Thymus (tissue), 14 donors: ENCODE measurements around the gene IL1A. TPM values are rescaled to one million over a fixed set of nuclear protein-coding genes. Genes with fewer than 3 reads are reported as not detected.
A peak's percentile ranks its signal among the peaks of the same experiment; 100 is the strongest.
"Not testable (repeated sequence)": the region's sequence is repeated elsewhere in the genome, so short reads cannot be mapped to it uniquely, and the experiment has no call there.

Source experiments
- DNase-seq, 9 donors: peaks; one replicate each; pipeline ENCODE4 v3.0.0-alpha.2; 2013; ENCODE audit warnings: low spot score in 9 of 9, low read depth in 6 of 9, missing footprints in 1 of 9
- H3K27ac ChIP-seq, 2 donors: one replicate each; pipeline ENCODE4 v1.5.1; 2013; ENCODE audit warnings: control low read depth in 1 of 2, low read depth in 1 of 2, low read length in 1 of 2, mild to moderate bottlenecking in 1 of 2, moderate library complexity in 1 of 2
- H3K27me3 ChIP-seq, 2 donors: one replicate each; pipeline ENCODE4 v1.5.1; 2013; ENCODE audit warnings: low read length in 1 of 2; ENCODE audit not compliant: control insufficient read depth in 2 of 2, insufficient read depth in 1 of 2
- H3K36me3 ChIP-seq, 2 donors: one replicate each; pipeline ENCODE4 v1.5.1; 2013; ENCODE audit warnings: low read length in 1 of 2, mild to moderate bottlenecking in 1 of 2, moderate library complexity in 1 of 2; ENCODE audit not compliant: control insufficient read depth in 2 of 2, insufficient read depth in 2 of 2
- H3K4me1 ChIP-seq, 2 donors: one replicate each; pipeline ENCODE4 v1.5.1; 2013; ENCODE audit warnings: low read length in 2 of 2; ENCODE audit not compliant: control insufficient read depth in 2 of 2, insufficient read depth in 2 of 2
- H3K4me3 ChIP-seq, 2 donors: one replicate each; pipeline ENCODE4 v1.5.1; 2013; ENCODE audit warnings: low read length in 2 of 2, control low read depth in 1 of 2, mild to moderate bottlenecking in 1 of 2
- H3K9me3 ChIP-seq, 2 donors: one replicate each; pipeline ENCODE4 v1.5.1; 2013; ENCODE audit warnings: low read length in 1 of 2, mild to moderate bottlenecking in 1 of 2; ENCODE audit not compliant: control insufficient read depth in 2 of 2, insufficient read depth in 1 of 2
- WGBS: extraction: QIAGEN DNeasy Blood & Tissue Kit; methylation state at CpG from one replicate; pipeline ENCODE4 v1.1.7; 2013; 5-methylcytosine and 5-hydroxymethylcytosine counted together
- long read RNA-seq, 10 donors: transcript quantifications; one replicate each; lab custom pipeline, GENCODE V29; 2026
- polyA plus RNA-seq: library from polyadenylated mRNA; stranded (reverse); fragments of 200-250 nt; gene quantifications from one replicate; pipeline ENCODE4 v1.2.3, GENCODE V29; 2013
- total RNA-seq: library from RNA; stranded (reverse); fragments of 120-200 nt; gene quantifications from one replicate; pipeline ENCODE4 v1.2.4, GENCODE V29; 2013
- donor health status: healthy.

The IL1A gene
- 0.19 TPM for total RNA-seq
- 1.8 TPM for polyA plus RNA-seq
- long read RNA-seq, donor 1 = 0 reads
- long read RNA-seq, donor 2 = 0 reads
- long read RNA-seq, donor 3 = 0 reads
- long read RNA-seq, donor 4 = 0 reads
- long read RNA-seq, donor 5 = 0 reads
- long read RNA-seq, donor 6 = 0 reads
- long read RNA-seq, donor 7 = 0 reads
- long read RNA-seq, donor 8 = 0 reads
- long read RNA-seq, donor 9 = 0 reads
- long read RNA-seq, donor 10 = 0 reads

- H3K9me3 ChIP-seq = no peaks in the 10 kb centered on the region
- H3K4me3 ChIP-seq = no peak within 1 kb of the TSS
- H3K27ac ChIP-seq = no peak within 1 kb of the TSS
- no peaks in the 10 kb centered on the region for H3K4me1 ChIP-seq
- DNase-seq = peak in 1 of 9 donors; percentile 21
- no peaks in the 10 kb centered on the region for H3K36me3 ChIP-seq
- H3K27me3 ChIP-seq = no peaks in the 10 kb centered on the region
- 68% methylated on average over 13 of the region's 13 CpGs for WGBS
These were observed at the start of gene IL1A for GRCh38 chr2:112784199-112785189. TSS of gene IL1A (minus strand) at chr2:112784493. CDS start at chr2:112783770, 723 bp downstream.

- Histone ChIP-seq H3K27ac (no peak overlapping the region), H3K4me3 (no peak overlapping the region)
These were observed 49.7 kb upstream of the IL1A start for GRCh38 chr2:112833976-112834375.

GRCh38 chr2:112833639-112833931 is 49.3 kb upstream of the IL1A start:
- not testable (repeated sequence) for DNase-seq, H3K36me3 ChIP-seq, H3K27me3 ChIP-seq, H3K4me1 ChIP-seq, H3K9me3 ChIP-seq, H3K4me3 ChIP-seq, H3K27ac ChIP-seq
- 96% methylated on average over 5 of the region's 5 CpGs for WGBS

More at GRCh38 chr2:112833976-112834375, 49.7 kb upstream of the IL1A start:
- peaks cover 0 to 9% of the 10 kb centered on the region in 2 donors for H3K4me1 ChIP-seq
- H3K36me3 ChIP-seq = no peaks in the 10 kb centered on the region
- H3K27me3 ChIP-seq = no peaks in the 10 kb centered on the region
- no peak for DNase-seq
- H3K9me3 ChIP-seq = no peaks in the 10 kb centered on the region

GRCh38 chr2:112832841-112833638 is 48.7 kb upstream of the IL1A start:
- no peaks in the 10 kb centered on the region for H3K36me3 ChIP-seq
- WGBS = 94% methylated on average over 14 of the region's 14 CpGs
- no peak for DNase-seq
- no peak overlapping the region for H3K27ac ChIP-seq
- H3K9me3 ChIP-seq = no peaks in the 10 kb centered on the region
- H3K27me3 ChIP-seq = no peaks in the 10 kb centered on the region
- H3K4me1 ChIP-seq = peaks cover 0 to 9% of the 10 kb centered on the region in 2 donors
- H3K4me3 ChIP-seq = no peak overlapping the region

- Histone ChIP-seq H3K27ac (no peak overlapping the region), H3K36me3 (no peaks in the 10 kb centered on the region), H3K4me3 (no peak overlapping the region), H3K27me3 (no peaks in the 10 kb centered on the region), H3K9me3 (no peaks in the 10 kb centered on the region), H3K4me1 (peaks cover 0 to 9% of the 10 kb centered on the region in 2 donors)
- WGBS = 49% methylated on average over 15 of the region's 15 CpGs
- DNase-seq = no peak
These were observed 47.9 kb upstream of the IL1A start for GRCh38 chr2:112831946-112832840.

GRCh38 chr2:112831513-112831845 is 47.2 kb upstream of the IL1A start:
- DNase-seq = no peak
- peaks cover 0 to 9% of the 10 kb centered on the region in 2 donors for H3K4me1 ChIP-seq
- no peak overlapping the region for H3K4me3 ChIP-seq
- 43% methylated on average over 2 of the region's 2 CpGs for WGBS
- no peaks in the 10 kb centered on the region for H3K36me3 ChIP-seq
- H3K27me3 ChIP-seq = no peaks in the 10 kb centered on the region
- no peaks in the 10 kb centered on the region for H3K9me3 ChIP-seq
- no peak overlapping the region for H3K27ac ChIP-seq

GRCh38 chr2:112830682-112831512 is 46.6 kb upstream of the IL1A start:
- no peak for DNase-seq
- Histone ChIP-seq H3K27ac (no peak overlapping the region), H3K36me3 (no peaks in the 10 kb centered on the region), H3K27me3 (no peaks in the 10 kb centered on the region), H3K4me1 (peaks cover 0 to 9% of the 10 kb centered on the region in 2 donors), H3K9me3 (no peaks in the 10 kb centered on the region), H3K4me3 (no peak overlapping the region)
- 74% methylated on average over 5 of the region's 5 CpGs for WGBS
